ENCODE results near the gene ACTR3C.

ACTR3C gene

DNA sequence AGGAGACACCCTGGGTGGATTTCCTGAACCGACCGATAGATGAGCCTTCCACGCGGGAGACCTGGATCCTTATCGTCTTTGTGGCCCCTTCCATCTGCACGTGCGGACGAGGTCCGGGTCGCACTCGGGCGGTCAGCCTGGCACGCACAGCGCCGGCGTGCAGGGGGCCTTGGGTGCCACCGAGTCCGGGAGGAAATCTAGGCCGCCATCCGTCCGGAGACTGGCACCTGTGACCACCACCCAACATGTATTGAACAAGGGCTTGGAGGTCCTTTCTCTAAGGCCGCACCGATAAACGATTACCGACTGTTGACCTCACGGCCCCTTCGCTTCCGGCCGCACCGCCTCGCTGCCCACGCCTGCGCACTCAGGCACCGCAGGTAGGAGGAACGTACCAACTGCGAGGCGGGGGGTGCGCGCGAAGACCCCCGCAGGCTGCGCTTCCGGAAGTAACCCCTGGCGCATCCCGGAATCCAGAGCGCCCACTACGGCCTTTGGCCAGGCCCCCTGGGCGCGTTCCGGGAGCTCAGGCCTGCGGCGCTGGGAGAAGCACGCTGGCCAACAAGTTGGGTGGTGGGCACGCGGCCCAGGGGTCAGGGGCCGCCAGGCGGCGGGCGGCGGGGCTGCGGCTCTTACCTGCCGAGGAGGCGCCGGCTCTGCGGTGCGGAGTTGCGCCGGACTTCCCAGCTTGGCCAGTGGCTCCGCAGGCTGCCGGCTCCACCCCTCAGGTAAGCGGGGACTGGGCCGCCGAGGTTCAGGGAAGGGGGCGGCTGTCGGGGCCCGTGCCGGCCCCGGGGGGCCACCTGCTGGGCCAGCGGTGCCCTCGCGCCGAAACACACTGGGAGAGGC lies at the start of gene ACTR3C, which contains the start of gene LRRC61:
TSS of gene ACTR3C (minus strand) at position 713 of the 849 bp plus-strand sequence. CDS start 28,249 bp downstream, outside the sequence.
TSS of gene LRRC61 (plus strand) at position 523 of the 849 bp plus-strand sequence. CDS start 13,507 bp downstream, outside the sequence.
- DNase-seq: no peak

DNA sequence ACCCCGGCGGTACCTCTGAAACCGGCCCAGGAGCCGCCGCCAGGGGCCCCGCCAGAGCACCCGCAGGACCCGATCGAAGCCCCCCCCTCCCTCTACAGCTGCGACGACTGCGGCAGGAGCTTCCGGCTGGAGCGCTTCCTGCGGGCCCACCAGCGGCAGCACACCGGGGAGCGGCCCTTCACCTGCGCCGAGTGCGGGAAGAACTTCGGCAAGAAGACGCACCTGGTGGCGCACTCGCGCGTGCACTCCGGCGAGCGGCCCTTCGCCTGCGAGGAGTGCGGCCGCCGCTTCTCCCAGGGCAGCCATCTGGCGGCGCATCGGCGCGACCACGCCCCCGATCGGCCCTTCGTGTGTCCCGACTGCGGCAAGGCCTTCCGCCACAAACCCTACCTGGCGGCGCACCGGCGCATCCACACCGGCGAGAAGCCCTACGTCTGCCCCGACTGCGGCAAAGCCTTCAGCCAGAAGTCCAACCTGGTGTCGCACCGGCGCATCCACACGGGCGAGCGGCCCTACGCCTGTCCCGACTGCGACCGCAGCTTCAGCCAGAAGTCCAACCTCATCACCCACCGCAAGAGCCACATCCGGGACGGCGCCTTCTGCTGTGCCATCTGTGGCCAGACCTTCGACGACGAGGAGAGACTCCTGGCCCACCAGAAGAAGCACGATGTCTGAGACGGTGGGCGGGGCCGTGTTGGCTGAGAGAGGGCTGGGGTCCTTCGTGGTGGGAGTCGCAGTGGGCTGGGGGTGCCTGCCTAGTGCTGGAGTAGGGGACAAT lies 49.1 kb upstream of the ACTR3C start:
- no peak for DNase-seq

DNA sequence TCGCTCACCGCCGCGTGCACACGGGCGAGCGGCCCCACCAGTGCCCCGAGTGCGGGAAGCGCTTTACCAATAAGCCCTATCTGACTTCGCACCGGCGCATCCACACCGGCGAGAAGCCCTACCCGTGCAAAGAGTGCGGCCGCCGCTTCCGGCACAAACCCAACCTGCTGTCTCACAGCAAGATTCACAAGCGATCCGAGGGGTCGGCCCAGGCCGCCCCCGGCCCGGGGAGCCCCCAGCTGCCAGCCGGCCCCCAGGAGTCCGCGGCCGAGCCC lies 48.6 kb upstream of the ACTR3C start:
- DNase-seq: no peak

DNA sequence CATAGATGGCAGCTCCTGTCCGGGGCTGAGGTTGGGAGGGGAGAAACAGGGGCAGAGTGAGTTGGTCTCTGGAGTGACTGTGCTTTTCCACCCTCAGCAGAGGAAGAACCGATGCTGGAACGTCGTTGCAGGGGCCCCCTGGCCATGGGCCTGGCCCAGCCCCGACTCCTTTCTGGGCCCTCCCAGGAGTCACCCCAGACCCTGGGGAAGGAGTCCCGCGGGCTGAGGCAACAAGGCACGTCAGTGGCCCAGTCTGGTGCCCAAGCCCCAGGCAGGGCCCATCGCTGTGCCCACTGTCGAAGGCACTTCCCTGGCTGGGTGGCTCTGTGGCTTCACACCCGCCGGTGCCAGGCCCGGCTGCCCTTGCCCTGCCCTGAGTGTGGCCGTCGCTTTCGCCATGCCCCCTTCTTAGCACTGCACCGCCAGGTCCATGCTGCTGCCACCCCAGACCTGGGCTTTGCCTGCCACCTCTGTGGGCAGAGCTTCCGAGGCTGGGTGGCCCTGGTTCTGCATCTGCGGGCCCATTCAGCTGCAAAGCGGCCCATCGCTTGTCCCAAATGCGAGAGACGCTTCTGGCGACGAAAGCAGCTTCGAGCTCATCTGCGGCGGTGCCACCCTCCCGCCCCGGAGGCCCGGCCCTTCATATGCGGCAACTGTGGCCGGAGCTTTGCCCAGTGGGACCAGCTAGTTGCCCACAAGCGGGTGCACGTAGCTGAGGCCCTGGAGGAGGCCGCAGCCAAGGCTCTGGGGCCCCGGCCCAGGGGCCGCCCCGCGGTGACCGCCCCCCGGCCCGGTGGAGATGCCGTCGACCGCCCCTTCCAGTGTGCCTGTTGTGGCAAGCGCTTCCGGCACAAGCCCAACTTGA lies 48.0 kb upstream of the ACTR3C start:
- DNase-seq: no peak

DNA sequence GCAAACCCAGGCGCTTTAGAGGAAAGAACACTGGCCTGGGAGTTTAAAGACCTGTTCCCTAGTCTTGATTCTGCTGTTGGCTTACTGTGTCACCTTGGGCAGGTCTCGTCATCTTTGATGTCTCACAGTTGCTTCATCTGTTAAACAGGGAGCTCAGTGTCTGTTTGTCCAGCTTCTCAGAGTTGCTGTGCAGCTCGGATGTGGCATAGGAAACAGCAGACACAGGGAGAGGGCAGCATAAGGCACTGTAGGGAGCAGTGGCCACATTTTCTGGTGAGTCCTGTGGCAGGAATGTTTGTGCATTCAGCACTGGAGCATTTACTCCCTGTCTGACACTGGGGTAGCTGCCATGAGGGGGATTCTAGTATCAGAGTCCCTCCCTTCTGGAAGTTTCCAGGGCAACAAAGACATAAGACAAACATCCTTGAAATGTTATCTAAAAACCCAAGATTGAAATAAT lies 47.3 kb upstream of the ACTR3C start:
- DNase-seq: no peak

DNA sequence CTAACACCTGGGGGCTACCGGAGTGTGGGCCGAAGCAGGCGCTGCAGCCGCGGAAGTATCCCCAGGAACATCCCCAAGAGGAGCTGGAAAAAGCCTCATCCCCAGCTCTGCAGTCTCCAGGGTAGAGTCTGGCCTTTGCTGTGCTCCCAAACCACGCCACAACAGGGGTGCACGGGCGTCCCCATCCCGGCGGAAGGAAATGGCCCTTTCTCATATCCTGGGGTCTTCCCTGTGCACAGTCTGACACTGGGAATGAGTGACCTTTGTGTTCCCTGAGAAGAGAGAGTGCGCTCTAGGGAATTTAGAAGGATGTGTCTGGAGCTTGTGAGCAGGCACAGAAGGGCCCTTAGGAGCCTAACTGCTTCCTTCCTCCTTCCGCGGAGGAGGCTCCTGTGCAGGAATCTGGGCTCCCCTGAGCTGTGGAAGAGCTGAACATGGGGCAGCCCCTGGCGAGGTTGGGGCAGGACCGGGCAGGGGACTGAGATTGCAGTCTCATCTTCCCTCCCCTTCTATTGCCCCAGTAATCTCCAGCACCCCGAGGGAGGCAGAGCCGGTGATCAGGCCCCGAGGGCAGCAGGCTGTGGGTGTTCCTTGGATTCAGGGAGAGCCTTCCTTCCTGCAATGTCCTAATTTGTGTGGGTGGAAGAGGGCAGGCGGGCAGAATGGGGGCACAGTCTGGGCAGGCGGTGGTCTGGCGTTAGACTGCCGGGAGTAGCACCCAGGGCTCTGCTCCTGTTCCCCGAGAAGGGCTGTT lies 46.6 kb upstream of the ACTR3C start:
- DNase-seq: no peak

DNA sequence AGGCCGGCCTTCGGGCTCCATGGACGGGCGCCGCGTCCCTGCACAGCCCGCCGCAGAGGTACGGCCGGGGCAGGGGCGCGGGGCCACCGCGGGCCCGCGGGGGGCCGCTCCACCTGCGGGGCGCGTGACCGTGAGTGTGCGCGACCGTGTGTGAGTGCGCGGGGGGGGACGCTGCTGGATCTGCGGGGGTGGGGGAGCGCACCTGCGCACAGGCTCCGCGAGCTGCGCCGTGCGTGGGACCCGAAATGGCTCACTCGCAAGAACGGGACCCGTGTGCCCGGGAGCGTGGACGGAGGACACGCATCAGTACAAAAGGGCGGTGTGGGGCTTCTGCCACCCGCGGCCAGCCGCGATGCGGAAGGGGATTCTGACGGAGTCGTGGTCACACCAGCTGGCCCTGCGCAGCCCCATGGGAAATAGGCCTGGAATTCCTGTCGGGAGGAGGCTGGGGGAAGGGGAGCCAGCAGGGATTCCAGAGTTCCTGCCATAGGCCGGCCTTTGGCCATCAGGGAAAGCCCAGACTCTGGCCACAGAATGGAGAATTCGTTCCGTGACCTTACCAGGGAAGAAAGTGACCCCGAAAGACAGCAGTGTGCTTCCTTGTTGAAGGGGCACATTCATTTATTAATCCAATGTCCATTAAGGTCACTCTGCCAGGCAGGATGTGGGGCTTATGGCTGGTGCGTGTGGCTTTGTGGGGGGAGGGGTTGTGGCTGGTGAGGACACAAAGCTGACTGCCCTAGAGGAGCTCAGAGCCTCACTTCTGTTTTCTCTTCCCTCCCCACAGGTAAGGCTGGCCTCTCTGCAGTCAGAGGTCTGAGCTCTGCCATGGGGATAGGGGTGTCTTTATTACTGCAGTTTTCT lies 45.8 kb upstream of the ACTR3C start:
- DNase-seq: peak; percentile 31

DNA sequence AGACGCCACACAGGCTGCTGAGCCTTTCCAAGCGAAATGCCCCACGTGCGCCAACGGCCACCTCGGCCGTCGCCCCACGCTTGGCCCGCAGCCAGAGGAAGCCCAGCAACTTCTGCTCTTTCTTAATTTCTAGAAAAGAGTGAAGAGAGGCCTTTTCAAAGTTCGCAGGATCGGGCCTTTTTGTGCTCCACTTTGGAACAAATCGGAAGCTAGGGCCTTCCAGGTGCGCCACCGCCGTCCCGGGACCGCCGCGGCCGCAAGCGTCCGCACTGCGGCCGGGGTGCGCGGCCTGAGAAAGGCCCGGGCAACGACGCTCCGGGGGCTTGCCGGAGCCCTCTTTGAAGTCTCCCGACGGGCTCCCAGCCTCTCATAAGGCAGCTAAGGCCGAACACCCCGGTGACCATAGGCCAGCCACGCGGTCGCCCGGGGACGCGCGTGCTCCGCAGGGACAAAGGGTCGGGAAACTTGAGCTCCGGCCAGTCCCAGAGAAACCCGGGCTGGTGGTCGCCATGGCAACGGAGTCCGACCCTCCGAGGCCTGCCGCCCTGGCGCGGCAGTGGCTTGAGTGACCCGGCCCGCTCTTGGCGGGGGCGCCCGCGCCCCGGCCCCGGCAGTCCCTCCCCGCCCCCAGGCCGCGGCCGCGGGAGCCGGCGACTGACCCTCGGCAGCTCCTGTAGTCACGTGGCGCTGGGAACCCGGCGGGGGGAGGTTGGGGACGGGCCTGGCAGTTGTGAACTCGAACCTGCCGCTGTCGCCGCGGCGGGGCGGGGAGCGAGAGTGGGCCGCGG lies 44.9 kb upstream of the ACTR3C start, which contains the start of gene REPIN1:
TSS of gene REPIN1 (plus strand) at position 727 of the 788 bp plus-strand sequence. CDS start 890 bp downstream, outside the sequence.
- peak; percentile 50 for DNase-seq

DNA sequence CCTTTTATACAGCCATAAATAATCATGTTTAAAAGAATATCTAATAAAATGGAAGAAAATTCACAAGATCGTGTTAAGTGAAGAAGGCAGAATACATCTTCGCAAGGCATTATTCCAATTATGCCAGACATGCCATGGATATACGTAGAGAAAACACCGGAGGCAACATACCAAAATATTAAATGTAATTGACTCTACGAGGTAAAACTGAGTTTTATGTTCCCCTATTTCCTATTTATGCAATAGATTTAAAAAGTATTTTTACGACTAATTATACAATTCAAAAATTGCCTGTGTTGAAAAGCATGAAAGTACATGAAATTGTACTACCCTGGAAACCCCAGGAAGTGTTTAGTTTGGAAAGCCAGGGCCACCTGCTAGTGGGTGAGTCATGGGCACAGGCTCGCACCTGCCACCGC lies 44.3 kb upstream of the ACTR3C start:
- DNase-seq: no peak

DNA sequence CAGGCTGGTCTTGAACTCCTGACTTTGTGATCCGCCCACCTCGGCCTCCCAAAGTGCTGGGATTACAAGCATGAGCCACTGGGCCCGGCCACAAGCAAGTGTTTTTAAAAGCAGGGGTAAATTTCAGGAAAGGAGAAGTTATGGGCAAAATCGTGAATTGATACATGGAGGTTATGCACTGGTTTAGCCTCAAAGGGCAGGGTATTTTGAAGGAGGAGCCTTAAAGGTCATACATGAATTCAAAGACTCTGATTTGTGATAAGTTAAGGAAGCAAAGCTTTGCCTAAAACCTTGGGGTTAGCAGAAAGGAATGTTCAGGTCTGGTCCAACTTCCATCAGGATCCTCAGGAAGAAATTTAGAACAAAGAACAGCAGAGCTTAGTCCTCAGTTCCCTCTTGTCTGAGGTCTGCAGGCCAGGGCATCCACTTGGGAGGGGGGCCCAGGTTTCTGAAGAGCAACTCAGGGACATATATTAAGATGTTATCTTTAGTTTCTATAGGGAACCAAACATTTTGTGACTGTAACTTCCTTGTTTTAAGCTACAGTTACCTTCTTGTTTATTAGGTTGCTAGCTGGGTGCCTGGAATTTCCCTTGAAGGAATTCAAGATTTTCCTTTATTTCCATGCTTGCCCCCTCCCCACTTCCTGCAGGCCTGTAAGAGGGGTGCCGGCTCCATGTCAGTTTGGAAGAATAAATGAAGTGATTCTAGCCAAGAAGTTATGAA lies 42.5 kb upstream of the ACTR3C start:
- DNase-seq: no peak

DNA sequence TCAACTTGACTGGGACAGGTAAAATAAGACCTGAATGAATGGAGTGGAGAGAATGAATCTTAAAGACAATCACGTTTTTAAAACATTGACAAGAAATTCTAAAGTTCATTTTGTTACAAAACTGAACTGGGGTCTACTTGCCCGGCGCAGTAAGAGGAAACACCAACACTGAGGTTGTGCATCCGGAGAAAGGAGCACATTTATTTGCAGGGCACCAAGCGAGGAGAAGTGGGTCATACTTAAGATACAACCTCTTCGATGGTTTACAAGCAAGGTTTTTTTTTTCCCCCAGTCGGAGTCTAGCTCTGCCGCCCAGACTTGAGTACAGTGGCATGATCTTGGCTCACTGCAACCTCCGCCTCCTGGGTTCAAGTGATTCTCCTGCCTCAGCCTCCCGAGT lies 41.8 kb upstream of the ACTR3C start:
- DNase-seq: no peak

DNA sequence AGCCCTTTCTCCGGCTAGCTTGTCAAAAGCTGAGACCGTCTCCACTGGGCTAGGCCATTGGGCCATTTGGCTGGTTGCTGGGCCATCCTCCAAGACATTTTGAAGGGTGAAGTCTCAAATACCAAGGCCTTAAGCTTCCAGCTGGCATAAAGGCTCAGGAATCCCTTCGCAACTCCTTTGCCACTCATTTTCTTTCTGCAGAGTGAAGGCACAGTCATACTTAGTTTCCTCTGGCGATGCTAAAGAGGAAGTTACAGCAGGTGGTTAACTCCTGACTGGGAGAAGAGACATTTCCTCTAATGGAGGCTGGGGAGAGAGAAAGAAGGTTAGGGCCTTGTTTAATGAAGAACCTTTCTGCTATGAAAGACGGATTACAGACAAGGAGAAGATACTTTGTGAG lies 40.5 kb upstream of the ACTR3C start:
- DNase-seq: no peak

DNA sequence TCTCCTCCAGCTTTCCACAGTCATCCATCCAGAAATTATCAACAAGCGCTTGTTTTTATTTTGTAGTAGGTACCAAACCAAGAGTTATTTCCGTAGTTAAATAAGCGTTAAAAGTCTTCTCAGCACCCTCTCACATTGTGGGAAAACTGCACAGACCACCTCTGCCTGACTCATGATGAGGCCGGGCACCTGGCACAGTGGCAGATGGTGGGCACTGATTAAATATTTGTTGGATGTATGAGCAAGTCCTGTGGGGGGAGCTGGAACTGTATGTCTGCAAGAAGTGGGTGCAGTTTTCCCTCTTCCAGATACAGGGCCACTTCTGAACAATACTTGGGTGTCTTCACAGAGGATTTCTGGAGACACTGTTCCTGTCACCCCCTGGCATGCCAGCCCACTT lies 40.0 kb upstream of the ACTR3C start:
- no peak for DNase-seq

DNA sequence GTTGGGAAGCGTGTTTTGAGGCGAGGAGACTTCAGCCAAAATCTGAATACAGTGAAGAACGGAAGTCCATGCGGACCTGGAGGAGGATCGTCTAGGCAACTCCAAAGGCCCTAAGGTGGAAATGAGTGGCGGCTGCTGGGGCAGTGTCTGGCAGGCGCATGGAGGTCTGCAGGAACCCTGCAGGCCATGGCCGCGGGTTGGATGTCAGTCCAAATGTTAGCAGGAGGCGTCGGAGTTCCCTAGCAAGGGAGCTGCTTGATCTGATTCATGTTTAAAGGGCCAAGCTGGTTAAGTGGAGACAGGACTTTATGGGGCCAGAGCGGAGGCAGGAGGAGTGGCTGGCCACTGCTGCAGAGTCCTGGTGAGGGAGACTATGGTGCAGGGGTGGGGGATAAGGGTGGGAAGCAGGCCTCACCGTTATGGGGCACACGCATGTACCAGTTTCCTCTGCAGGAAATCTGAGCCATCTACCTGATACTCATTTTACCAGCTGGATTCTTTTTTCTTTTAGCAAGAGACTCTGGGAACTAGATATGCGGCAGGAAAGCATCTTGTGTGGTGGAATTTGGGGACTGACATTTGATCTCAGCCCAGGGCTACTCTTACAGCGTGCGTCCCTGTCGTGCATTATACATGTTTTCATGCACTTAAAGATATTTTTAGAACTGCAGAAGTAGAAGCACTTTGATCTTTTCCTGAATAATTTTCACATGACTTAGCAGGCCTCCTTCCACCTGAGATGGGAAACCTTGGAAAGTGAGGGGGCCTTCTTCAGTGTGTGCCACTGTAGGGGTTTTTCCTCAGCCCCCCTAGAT lies 38.7 kb upstream of the ACTR3C start:
- no peak for DNase-seq

DNA sequence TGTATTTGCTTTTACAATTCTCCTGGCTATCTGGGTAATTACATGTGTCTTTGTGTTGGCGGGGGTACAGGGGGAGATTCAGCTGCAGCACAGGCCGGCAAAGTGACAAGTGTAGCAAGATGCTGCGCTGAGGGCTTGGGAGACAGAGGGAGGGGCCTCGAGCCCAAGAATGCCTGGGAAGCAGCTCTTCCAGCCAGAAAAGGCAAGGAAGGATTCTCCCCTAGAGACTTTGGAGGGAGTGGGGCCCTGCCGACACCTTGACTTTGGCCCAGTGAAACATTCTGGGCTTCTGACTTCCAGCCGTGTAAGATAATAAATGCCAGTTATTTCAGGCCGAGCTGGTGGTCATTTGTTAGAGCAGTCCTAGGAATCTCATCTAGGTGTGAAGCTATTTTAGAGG lies 38.1 kb upstream of the ACTR3C start:
- DNase-seq: no peak

DNA sequence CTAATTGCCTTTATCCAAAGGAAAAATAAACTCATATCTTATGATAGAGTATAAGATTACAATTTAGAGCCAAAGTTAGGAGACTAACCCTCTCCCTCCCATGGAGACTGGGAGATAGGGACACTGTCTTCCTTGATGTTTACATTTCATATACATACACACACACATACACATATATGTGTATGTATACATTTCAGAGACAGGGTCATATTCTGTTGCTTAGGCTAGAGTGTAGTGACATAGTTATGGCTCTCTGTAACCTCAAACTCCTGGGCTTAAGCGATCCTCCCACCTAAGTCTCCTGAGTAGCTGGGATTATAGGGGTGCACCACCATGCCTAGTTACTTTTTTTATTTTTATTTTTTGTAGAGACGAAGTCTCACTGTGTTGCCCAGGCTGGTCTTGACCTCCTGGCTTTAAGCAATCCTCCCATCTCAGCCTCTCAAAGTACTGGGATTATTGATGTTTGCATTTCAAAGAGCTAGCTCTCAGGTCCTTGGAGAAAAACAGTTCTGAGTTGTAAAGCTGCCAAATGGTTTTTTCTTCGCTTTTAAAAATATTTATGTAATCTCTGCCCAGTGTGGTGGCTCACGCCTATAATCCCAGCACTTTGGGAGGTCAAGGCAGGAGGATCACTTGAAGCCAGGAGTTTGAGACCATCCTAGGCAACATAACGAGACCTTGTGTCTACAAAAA lies 37.2 kb upstream of the ACTR3C start:
- DNase-seq: no peak

DNA sequence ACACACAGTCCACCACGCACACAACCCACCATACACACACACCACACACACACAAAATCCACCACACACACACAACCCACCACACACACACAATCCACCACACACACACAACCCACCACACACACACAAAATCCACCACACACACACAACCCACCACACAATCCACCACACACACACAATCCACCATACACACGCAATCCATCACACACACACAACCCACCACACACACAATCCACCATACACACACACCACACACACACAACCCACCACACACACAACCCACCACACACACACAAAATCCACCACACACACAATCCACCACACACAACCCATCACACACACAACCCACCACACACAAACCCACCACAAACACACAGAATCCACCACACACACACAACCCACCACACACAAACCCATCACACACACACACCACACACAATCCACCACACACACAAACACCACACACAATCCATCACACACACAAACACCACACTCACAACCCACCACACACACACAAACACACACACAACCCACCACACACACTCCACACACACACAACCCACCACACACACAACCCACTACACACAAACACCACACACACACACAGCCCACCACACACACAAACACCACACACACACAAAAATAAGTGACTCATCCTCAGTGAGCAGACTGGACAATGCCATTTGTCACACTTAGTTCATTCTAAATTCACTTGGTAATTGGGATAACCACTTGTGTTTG lies 36.4 kb upstream of the ACTR3C start:
- DNase-seq: no peak

Measured in T1000 (cell line).